Measurements from ENCODE around the gene PHACTR4.
"Not testable (repeated sequence)": the region's sequence is repeated elsewhere in the genome, so short reads cannot be mapped to it uniquely, and the experiment has no call there.

Gene PHACTR4

DNA sequence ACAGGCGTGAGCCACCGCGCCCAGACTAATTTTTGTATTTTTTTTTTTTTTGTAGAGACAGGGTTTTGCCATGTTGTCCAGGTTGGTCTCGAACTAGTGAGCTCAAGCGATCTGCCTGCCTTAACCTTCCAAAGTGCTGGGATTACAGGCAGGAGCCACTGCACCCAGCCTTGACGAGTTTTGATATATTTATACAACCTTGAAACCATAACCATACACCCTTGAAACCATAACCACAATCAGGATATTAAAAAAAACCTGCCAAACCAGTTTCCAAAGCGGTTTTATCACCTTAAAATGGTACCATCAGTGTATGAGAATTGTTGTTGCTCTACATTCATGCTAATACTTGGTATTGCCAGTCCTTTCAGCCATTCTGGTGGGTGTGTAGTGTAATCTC lies 3.7 kb upstream of the PHACTR4 start:
- no peak for DNase-seq (ENCODE audit: extremely low spot score)
- TF ChIP-seq, protein P1, sequence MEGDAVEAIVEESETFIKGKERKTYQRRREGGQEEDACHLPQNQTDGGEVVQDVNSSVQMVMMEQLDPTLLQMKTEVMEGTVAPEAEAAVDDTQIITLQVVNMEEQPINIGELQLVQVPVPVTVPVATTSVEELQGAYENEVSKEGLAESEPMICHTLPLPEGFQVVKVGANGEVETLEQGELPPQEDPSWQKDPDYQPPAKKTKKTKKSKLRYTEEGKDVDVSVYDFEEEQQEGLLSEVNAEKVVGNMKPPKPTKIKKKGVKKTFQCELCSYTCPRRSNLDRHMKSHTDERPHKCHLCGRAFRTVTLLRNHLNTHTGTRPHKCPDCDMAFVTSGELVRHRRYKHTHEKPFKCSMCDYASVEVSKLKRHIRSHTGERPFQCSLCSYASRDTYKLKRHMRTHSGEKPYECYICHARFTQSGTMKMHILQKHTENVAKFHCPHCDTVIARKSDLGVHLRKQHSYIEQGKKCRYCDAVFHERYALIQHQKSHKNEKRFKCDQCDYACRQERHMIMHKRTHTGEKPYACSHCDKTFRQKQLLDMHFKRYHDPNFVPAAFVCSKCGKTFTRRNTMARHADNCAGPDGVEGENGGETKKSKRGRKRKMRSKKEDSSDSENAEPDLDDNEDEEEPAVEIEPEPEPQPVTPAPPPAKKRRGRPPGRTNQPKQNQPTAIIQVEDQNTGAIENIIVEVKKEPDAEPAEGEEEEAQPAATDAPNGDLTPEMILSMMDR (IDR thresholded peaks at IDR 0.05; ENCODE audit: control extremely low read depth, extremely low read depth, low read depth, missing control alignments): no peak
- CTCF ChIA-PET: interaction anchor here (1.0 kb wide), 1 partner anchor 117 kb away, joined by 3 read pairs; no protein-coding TSS in a partner anchor
- POLR2A ChIA-PET: no interaction called here

DNA sequence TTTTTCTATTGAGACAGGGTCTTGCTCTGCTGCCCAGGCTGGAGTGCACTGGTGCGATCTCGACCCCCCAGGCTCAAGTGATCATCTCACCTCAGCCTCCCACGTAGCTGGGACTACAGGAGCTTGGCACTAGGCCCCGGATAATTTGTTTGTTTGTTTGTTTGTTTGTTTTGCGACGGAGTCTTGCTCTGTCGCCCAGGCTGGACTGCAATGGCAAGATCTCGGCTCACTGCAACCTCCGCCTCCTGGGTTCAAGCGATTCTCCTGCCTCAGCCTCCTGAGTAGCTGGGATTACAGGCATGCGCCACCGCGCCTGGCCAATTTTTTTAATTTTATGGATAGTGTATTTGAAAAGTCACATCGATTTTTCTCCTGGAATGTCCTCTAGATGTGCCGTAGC lies 932 bp upstream of the PHACTR4 start:
- CTCF ChIA-PET: interaction anchor here (1.2 to 2.7 kb wide), 4 partner anchors 9 to 232 kb away, joined by 3 to 28 read pairs (median 10); no protein-coding TSS in a partner anchor
- POLR2A ChIA-PET; DNase-seq (ENCODE audit: extremely low spot score): not testable (repeated sequence)

DNA sequence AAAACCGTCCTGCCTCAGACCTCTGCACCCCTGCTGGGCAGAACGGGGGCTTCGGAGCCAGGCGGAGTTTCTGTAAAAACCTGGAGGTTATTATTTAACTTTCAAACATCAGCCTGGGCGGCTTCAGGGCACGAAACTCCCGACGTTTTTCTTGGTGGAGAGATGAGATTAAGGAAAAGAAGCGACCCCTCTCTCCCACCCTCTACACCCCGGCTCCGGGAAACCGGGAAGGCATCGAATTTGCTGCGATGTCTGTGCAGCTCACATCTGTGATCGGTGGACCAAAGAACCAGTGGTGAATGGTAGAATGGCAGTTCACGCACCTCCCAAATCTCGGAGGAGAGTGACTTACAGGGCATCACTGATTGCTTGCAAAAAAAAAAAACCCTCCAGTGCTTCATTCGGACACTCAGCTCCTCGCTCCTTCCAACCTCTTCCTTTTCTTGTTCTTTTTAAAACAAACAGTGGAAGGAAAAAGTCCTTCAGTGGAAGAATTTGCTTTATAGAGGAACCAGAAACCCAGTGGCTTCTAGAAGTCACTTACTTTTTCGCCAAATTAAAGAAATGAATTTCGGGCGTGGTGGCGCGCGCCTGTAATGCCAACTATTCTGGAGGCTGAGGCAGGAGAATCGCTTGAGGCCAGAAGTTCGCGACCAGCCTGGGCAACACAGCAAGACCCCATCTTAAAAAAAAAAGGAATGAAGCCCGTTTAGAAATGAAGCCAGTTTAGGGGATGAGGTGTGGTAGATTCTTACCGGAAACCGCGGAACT lies 884 bp downstream of the PHACTR4 start:
- CTCF ChIA-PET: interaction anchor here (1.4 to 1.7 kb wide), 3 partner anchors 7 to 122 kb away, joined by 3 to 8 read pairs (median 6); no protein-coding TSS in a partner anchor
- DNase-seq (ENCODE audit: extremely low spot score): peak; percentile 56
- POLR2A ChIA-PET: interaction anchor here (0.6 to 1.5 kb wide), 3 partner anchors 178 to 275 kb away, joined by 4 to 6 read pairs (median 5); no protein-coding TSS in a partner anchor
- TF ChIP-seq, protein P1 (IDR thresholded peaks at IDR 0.05; ENCODE audit: control extremely low read depth, extremely low read depth, low read depth, missing control alignments): no peak

DNA sequence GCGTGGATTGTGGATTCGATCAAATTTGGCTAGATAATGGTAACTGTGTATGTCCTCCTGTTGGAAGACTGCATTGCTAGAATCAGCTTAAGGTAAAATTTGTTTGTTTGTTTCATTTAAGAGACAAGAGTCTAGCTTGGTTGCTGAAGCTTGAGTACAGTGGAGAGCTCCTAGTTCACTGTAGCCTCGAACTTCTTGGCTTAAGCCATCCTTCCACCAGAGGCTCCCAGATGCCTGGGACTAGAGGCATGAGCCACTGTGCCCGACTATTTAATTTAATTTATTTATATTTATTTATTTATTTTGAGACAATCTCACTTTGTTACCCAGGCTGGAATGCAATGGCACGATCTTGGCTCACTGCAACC lies 1.5 kb downstream of the PHACTR4 start:
- no peak for DNase-seq (ENCODE audit: extremely low spot score)
- CTCF ChIA-PET: interaction anchor here (1.4 to 1.7 kb wide), 3 partner anchors 8 to 122 kb away, joined by 3 to 8 read pairs (median 6); no protein-coding TSS in a partner anchor
- POLR2A ChIA-PET: no interaction called here
- TF ChIP-seq, protein P1 (IDR thresholded peaks at IDR 0.05; ENCODE audit: control extremely low read depth, extremely low read depth, low read depth, missing control alignments): no peak

DNA sequence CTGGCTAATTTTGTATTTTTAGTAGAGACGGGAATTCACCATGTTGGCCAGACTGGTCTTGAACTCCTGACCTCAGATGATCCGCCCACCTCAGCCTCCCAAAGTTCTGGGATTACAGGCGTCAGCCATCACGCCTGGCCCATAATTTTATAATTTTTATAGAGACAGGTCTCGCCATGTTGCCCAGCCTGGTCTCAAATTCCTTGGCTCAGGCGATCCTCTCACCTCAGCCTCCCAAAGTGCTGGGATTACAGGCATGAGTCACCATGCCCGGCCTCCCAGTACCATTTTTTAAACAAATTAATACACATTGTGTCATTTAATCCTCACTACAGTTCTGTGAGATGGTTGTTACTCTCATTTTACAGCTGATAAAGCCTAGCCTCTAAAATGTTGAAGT lies 3.9 kb downstream of the PHACTR4 start:
- DNase-seq (ENCODE audit: extremely low spot score); POLR2A ChIA-PET: not testable (repeated sequence)
- CTCF ChIA-PET: interaction anchor here (1.0 to 1.4 kb wide), 4 partner anchors 8 to 504 kb away, joined by 3 read pairs; no protein-coding TSS in a partner anchor

DNA sequence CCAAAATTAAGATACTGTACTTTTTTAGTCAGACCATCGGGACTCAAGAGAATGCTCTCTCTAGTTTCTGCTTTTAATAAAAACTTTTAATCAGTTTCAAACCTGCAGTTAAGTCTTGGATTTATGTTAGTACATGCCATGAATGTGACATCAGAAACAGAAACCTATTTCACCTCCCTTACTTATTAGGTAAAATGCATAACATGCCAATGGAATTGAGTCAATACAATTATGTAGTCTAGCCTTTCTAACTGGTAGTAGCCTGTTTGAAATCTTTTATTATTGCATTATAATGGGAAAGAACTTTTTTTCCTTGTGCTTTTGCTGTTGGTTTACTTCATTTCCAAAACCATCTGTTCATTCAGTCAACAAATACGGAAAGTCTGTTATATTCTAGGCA lies 4.8 kb downstream of the PHACTR4 start:
- TF ChIP-seq, protein P1 (IDR thresholded peaks at IDR 0.05; ENCODE audit: control extremely low read depth, extremely low read depth, low read depth, missing control alignments): no peak
- POLR2A ChIA-PET: no interaction called here
- CTCF ChIA-PET: interaction anchor here (1.0 to 1.4 kb wide), 3 partner anchors 16 to 503 kb away, joined by 3 read pairs; no protein-coding TSS in a partner anchor
- DNase-seq (ENCODE audit: extremely low spot score): no peak

DNA sequence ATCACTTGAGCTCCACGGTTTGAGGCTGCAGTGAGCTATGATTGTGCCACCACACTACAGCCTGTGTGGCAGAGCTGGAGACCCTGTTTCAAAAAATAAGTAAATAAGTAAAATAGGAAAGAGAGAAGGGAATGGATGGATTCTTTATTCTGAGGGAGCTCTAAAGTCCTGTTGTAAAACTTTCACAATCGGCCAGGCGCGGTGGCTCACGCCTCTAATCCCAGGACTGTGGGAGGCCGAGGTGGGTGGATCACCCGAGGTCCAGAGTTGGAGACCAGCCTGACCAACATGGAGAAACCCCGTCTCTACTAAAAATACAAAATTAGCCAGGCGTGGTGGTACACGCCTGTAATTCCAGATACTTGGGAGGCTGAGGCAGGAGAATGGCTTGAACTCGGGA lies 6.1 kb downstream of the PHACTR4 start:
- DNase-seq (ENCODE audit: extremely low spot score): not testable (repeated sequence)
- ChIA-PET POLR2A (interaction anchor here (1.0 kb wide), 1 partner anchor 206 kb away, joined by 5 read pairs; no protein-coding TSS in a partner anchor), CTCF (interaction anchor here (1.0 to 1.9 kb wide), 4 partner anchors 9 to 502 kb away, joined by 3 to 7 read pairs (median 3); partner anchors contain the start of gene TAF12)

DNA sequence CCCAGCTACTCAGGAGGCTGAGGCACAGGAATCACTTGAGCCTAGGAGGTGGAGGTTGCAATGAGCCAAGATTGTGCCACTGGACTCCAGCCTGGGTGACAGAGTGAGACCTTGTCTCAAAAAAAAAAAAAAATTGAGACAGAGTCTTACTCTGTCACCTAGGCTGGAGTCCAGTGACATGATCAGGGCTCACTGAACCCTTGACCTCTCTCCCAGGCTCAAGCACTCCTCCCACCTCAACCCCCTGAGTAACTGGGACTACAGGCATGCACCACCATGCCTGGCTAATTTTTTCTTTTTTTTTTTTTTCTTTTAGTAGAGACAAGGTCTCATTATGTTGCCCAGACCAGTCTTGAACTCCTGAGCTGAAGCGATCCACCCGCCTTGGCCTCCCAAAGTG lies 6.7 kb downstream of the PHACTR4 start:
- not testable (repeated sequence) for DNase-seq (ENCODE audit: extremely low spot score)
- ChIA-PET CTCF (interaction anchor here (1.1 to 1.9 kb wide), 3 partner anchors 8 to 267 kb away, joined by 3 to 7 read pairs (median 3); partner anchors contain the start of gene TAF12), POLR2A (interaction anchor here (1.0 kb wide), 1 partner anchor 206 kb away, joined by 5 read pairs; no protein-coding TSS in a partner anchor)

Data from GM10248 (cell line).